Measurements from ENCODE around the gene RIMKLB.

The RIMKLB gene

DNA sequence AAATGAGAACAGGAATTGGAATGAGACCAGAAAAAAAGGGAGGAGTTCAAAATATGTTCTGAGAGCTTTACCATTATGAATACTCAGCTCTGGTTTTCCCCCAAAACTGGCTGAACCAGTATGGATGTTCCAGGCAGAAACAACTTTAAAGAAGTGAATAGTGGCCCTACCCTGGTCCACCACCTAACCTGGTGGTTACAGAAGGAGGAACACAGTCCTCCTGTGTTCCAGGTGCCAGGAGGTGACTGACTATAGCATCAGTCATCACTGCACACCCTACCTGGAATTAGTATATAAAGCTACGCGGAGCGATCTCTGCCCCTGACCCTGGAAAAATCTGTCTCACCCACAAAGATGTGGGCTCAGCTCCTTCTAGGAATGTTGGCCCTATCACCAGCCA, 124.5 kb downstream of the RIMKLB start, which contains the start of gene A2ML1:
TSS of gene A2ML1 (plus strand) at position 324 of the 400 bp plus-strand sequence. CDS start at position 355, 31 bp downstream.
- TF ChIP-seq CTCF (IDR thresholded peaks at IDR 0.05; ENCODE audit: insufficient read depth, low read depth, low read length, missing control alignments): peak; percentile 14
- peak within 1 kb of the TSS; percentile 55 for H3K4me3 ChIP-seq (ENCODE audit: low read length)
- DNase-seq (ENCODE audit: low read depth): peak; percentile 94

DNA sequence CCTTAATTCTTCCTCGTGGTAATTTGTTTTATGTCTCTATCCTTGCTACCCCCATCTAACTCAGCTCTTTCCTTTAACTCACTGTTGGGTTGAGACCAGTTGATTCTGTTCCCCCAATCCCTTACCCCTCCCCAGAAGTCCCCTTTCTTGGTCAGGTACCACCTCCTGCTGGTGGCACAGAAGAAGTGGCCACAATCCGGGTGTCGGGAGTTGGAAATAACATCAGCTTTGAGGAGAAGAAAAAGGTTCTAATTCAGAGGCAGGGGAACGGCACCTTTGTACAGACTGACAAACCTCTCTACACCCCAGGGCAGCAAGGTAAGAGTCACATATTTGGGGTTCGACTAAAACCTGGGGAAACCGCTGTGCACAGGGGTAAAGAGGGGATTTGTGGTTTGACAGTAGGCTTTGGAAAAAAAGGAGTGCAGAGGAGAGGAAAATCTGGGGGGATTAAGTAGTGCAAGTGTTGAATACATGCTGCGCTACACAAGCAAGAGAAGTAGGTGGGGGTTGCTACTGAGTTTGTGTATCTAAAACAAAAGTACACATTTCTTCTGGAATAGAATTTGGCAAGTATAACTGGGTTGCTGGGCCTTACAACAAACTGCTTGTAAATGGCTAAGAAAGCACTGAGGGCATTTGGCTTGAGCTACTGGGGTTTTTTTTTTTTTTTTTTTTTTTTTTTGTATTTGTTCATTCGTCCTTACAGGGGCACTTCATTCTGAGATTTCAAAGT, 125.9 kb downstream of the RIMKLB start:
- H3K4me3 ChIP-seq (ENCODE audit: low read length): peak overlapping the region; percentile 55
- peak; percentile 30 for DNase-seq (ENCODE audit: low read depth)
- peak; percentile 58 for TF ChIP-seq CTCF (IDR thresholded peaks at IDR 0.05; ENCODE audit: insufficient read depth, low read depth, low read length, missing control alignments)

DNA sequence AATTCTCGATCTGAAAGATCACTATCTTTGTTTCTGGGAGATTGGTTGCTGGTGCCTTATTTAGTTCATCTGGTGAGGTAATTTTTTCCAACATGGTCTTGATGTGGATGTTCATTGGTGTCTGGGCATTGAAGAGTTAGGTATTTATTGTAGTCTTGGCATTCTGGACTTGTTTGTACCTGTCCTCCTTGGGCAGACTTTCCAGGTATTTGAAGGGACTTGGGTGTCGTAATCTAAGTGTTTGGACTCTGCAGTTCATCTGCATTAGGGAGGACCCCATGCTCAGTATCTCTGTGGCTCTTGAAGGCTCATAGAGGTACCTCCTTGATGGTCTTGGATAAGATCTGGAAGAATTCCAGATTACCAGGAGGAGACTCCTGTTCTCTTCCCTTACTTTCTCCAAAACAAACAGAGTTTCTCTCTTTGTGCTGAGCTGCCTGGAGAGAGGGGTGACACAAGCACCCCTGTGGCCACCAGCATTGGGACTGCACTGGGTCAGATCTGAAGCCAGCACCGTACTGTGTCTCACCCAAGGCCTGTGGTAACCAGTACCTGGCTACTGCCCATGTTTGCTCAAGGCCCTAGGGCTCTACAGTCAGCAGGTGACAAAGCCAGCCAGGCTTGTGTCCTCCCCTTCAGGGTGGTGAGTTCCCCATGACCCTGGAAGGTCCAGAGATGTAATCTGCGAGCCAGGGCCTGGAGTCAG, 129.9 kb downstream of the RIMKLB start:
- peak; percentile 80 for DNase-seq (ENCODE audit: low read depth)
- no peak overlapping the region for H3K4me3 ChIP-seq (ENCODE audit: low read length)
- TF ChIP-seq CTCF (IDR thresholded peaks at IDR 0.05; ENCODE audit: insufficient read depth, low read depth, low read length, missing control alignments): no peak

- H3K4me3 ChIP-seq (ENCODE audit: low read length): no peak overlapping the region
- TF ChIP-seq CTCF (IDR thresholded peaks at IDR 0.05; ENCODE audit: insufficient read depth, low read depth, low read length, missing control alignments): no peak
- DNase-seq (ENCODE audit: low read depth): peak; percentile 55
Observed at GRCh38 chr12:8828257-8829124, 130.7 kb downstream of the RIMKLB start.

- no peak for TF ChIP-seq CTCF (IDR thresholded peaks at IDR 0.05; ENCODE audit: insufficient read depth, low read depth, low read length, missing control alignments)
- peak; percentile 58 for DNase-seq (ENCODE audit: low read depth)
- no peak overlapping the region for H3K4me3 ChIP-seq (ENCODE audit: low read length)
Observed at GRCh38 chr12:8829125-8829518, 131.3 kb downstream of the RIMKLB start.

DNA sequence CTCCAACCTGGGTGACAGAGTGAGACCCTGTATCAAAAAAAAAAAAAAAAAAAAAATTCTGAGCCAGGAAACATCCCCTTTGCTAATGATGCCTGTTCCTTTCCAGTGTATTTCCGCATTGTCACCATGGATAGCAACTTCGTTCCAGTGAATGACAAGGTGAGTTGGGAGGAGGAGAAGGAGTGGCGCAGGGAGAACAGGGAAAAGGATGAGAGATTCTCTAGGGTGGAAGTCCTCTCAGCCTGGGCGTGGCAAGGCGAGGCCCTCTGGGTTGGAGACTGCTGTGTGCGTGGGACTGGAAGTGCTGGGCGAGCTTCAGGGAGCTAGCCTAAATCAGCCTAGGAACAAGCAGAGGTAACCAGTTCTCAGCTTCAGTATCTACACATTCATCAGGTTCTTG, 131.8 kb downstream of the RIMKLB start:
- no peak overlapping the region for H3K4me3 ChIP-seq (ENCODE audit: low read length)
- no peak for TF ChIP-seq CTCF (IDR thresholded peaks at IDR 0.05; ENCODE audit: insufficient read depth, low read depth, low read length, missing control alignments)
- DNase-seq (ENCODE audit: low read depth): peak; percentile 22
